SU-DHL-6 (cell line): ENCODE data around the gene ACTR8.

Experiments used
- H2AFZ ChIP-seq: fragments of 200-600 bp; sonication (generic); 2 replicates; pipeline ENCODE4 v1.6.1; 2014; ENCODE audit warnings: low read depth, mild to moderate bottlenecking, moderate library complexity, mixed read lengths, antibody characterized with exemption, low read length; ENCODE audit not compliant: severe bottlenecking
- H3F3A ChIP-seq: fragments of 200-600 bp; shearing (Covaris generic); 2 replicates; pipeline ENCODE4 v1.6.0; 2016; ENCODE audit warnings: antibody characterized with exemption, mild to moderate bottlenecking; ENCODE audit not compliant: insufficient read depth
- H3K27ac ChIP-seq: fragments of 200-600 bp; sonication (generic); 2 replicates; pipeline ENCODE4 v1.5.1; 2016; ENCODE audit warnings: low read depth, mild to moderate bottlenecking, low read length, moderate library complexity, mixed read lengths
- H3K27me3 ChIP-seq: fragments of 200-600 bp; sonication (generic), shearing (Covaris generic); 2 replicates; pipeline ENCODE4 v1.6.0; 2014; ENCODE audit warnings: mild to moderate bottlenecking, low read length
- H3K36me3 ChIP-seq: fragments of 200-600 bp; sonication (generic); 2 replicates; pipeline ENCODE4 v1.6.1; 2014; ENCODE audit warnings: mild to moderate bottlenecking, low read length, mixed read lengths
- H3K4me2 ChIP-seq: fragments of 300-600, 200-600 bp; shearing (Covaris generic), sonication (generic); 2 replicates; pipeline ENCODE4 v1.6.0; 2014; ENCODE audit warnings: low read length, low read depth, mild to moderate bottlenecking; ENCODE audit not compliant: poor library complexity, severe bottlenecking
- H3K4me3 ChIP-seq: fragments of 200-600 bp; sonication (generic); 2 replicates; pipeline ENCODE4 v1.5.1; 2014; ENCODE audit warnings: antibody characterized with exemption, low read length, mild to moderate bottlenecking, mixed read lengths; ENCODE audit not compliant: insufficient read depth, poor library complexity, severe bottlenecking
- H3K79me2 ChIP-seq: fragments of 200-600 bp; sonication (generic); 2 replicates; pipeline ENCODE4 v1.6.1; 2014; ENCODE audit warnings: mild to moderate bottlenecking, low read length, moderate library complexity; ENCODE audit not compliant: insufficient read depth
- H3K9ac ChIP-seq: fragments of 200-600 bp; sonication (generic); 2 replicates; pipeline ENCODE4 v1.7.0; 2014; ENCODE audit warnings: mild to moderate bottlenecking, low read length
- H3K9me2 ChIP-seq: fragments of 200-600 bp; sonication (generic); replicated peaks from 2 replicates; pipeline ENCODE4 v1.6.1; 2014; ENCODE audit warnings: low read length; ENCODE audit not compliant: insufficient read depth
- H3K9me3 ChIP-seq: fragments of 200-600 bp; sonication (generic); 2 replicates; pipeline ENCODE4 v1.6.1; 2014; ENCODE audit warnings: low read length, mixed read lengths; ENCODE audit not compliant: insufficient read depth
- H4K20me1 ChIP-seq: fragments of 200-600 bp; sonication (generic); 2 replicates; pipeline ENCODE4 v1.6.1; 2014; ENCODE audit warnings: low read depth, mild to moderate bottlenecking, antibody characterized with exemption, low read length, moderate library complexity, mixed read lengths
- EZH2phosphoT487 ChIP-seq: fragments of 200-600 bp; sonication (generic), shearing (Covaris generic); conservative IDR thresholded peaks from 2 replicates; pipeline ENCODE4 v1.6.1; 2018; ENCODE audit warnings: mild to moderate bottlenecking, antibody characterized with exemption, low read length, moderate library complexity, mixed read lengths
- TF ChIP-seq, protein P1 (sequence below): fragments of 200-600 bp; sonication (generic); IDR thresholded peaks from one replicate; pipeline ENCODE4 v1.5.1; 2017; ENCODE audit warnings: antibody characterized with exemption, mild to moderate bottlenecking, low read length, moderate library complexity; ENCODE audit not compliant: insufficient read depth, poor library complexity, severe bottlenecking

The ACTR8 gene

DNA sequence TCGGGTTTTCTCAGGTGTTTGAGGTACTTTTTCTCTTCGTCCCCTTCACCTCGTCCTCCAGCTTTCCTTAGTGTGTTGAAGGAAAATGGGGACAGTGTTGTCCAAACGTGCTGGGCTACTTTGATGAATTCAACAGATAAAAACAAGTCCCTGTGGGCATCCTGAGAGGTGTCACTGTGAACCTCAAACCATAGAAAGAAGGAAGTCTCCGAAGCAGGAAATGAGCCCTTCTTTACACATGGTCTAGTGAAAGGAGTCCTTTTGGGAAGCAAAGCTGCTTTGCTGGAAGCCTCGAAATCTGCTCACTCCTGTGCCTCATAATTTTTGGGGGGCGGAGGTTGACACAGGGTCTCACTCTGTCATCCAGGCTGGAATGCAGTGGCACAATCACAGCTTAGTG is 25.0 kb downstream of the ACTR8 start:
- TF ChIP-seq, protein P1, sequence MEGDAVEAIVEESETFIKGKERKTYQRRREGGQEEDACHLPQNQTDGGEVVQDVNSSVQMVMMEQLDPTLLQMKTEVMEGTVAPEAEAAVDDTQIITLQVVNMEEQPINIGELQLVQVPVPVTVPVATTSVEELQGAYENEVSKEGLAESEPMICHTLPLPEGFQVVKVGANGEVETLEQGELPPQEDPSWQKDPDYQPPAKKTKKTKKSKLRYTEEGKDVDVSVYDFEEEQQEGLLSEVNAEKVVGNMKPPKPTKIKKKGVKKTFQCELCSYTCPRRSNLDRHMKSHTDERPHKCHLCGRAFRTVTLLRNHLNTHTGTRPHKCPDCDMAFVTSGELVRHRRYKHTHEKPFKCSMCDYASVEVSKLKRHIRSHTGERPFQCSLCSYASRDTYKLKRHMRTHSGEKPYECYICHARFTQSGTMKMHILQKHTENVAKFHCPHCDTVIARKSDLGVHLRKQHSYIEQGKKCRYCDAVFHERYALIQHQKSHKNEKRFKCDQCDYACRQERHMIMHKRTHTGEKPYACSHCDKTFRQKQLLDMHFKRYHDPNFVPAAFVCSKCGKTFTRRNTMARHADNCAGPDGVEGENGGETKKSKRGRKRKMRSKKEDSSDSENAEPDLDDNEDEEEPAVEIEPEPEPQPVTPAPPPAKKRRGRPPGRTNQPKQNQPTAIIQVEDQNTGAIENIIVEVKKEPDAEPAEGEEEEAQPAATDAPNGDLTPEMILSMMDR: no peak
- no peak for TF ChIP-seq EZH2phosphoT487
- H3F3A ChIP-seq: peaks cover 3% of the 10 kb centered on the region; the same call in 1 of the 2 replicates

DNA sequence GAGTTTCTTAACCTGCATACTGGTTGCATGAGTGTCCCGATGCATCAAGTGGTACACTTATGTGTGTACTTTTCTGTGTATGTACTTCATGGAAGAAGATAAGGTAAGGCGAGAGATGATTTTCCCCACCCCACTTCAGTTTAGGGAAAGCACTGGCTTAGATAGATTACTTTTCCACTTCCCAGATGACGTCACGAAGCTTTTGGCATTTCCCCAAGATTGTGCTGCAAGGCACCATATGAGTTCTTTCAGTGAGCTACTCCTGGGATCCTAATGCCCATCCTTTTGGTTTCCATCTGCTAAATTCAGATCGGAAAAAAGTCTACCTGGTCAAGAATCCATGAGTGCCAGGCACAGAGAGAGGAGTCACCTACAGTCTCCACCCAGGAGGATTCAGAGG is 31.1 kb downstream of the ACTR8 start:
- Histone ChIP-seq H3K9me2 (no peaks in the 10 kb centered on the region), H3F3A (peaks cover 4% of the 10 kb centered on the region; the same call in 1 of the 2 replicates), H2AFZ (no peak overlapping the region), H3K36me3 (0 out of 2 replicates have a peak, but pooled peaks cover 6% of the 10 kb centered on the region), H3K79me2 (peaks cover 28% of the 10 kb centered on the region), H4K20me1 (no peaks in the 10 kb centered on the region), H3K4me3 (no peak overlapping the region), H3K9me3 (no peaks in the 10 kb centered on the region), H3K9ac (no peak overlapping the region), H3K4me2 (no peak overlapping the region), H3K27me3 (no peaks in the 10 kb centered on the region), H3K27ac (no peak overlapping the region)
- TF ChIP-seq EZH2phosphoT487: no peak
- TF ChIP-seq, protein P1: no peak

More for the DNA sequence above, 25.0 kb downstream of the ACTR8 start:
- no peak overlapping the region for H2AFZ ChIP-seq
- no peak overlapping the region for H3K9ac ChIP-seq
- H3K27me3 ChIP-seq: no peaks in the 10 kb centered on the region
- H3K4me2 ChIP-seq: no peak overlapping the region
- no peaks in the 10 kb centered on the region for H3K9me3 ChIP-seq
- H3K4me3 ChIP-seq: no peak overlapping the region
- H3K79me2 ChIP-seq: no peaks in the 10 kb centered on the region
- no peaks in the 10 kb centered on the region for H3K9me2 ChIP-seq
- no peaks in the 10 kb centered on the region for H4K20me1 ChIP-seq
- H3K27ac ChIP-seq: no peak overlapping the region
- peaks cover 20% of the 10 kb centered on the region for H3K36me3 ChIP-seq

DNA sequence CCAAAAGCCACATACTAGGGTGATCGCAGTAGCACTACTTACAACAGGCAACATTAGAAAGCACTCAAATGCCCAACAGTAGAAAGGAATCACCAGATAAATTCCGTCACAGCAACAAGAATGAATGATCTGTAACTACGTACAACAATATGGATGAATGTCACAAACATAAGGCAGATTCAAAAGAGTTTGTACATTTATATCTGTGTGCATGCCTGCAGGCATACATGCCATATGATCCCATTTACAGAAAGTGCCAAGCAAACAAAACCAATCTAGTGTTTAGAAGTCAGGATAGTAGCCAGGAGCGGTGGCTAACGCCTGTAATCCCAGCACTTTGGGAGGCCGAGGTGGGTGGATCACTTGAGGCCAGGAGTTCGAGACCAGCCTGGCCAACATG is 32.0 kb downstream of the ACTR8 start:
- no peak overlapping the region for H3K27ac ChIP-seq
- H3K4me2 ChIP-seq: no peak overlapping the region
- no peak overlapping the region for H2AFZ ChIP-seq
- no peak overlapping the region for H3K9ac ChIP-seq
- 0 out of 2 replicates have a peak, but pooled peaks cover 6% of the 10 kb centered on the region for H3K36me3 ChIP-seq
- H3K27me3 ChIP-seq: no peaks in the 10 kb centered on the region
- H3K79me2 ChIP-seq: peaks cover 28% of the 10 kb centered on the region
- H3K4me3 ChIP-seq: no peak overlapping the region
- TF ChIP-seq, protein P1: no peak
- TF ChIP-seq EZH2phosphoT487: no peak
- H3K9me2 ChIP-seq: no peaks in the 10 kb centered on the region
- no peaks in the 10 kb centered on the region for H4K20me1 ChIP-seq
- H3K9me3 ChIP-seq: no peaks in the 10 kb centered on the region
- peaks cover 13% of the 10 kb centered on the region for H3F3A ChIP-seq

DNA sequence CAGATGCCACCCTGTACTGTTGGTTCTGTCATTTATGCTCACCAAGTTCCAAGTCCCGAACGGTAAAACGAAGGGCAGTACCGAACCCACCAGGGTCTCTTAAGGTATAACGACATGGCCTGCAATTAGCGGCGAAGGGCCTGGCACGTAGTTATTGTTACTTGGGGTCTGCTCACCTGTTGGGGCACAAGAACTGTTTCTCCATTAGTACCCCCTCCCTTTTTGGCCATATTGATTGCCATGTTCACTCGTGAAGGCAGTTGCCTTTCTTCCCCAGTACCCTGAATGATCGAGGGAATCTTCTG is 35.1 kb downstream of the ACTR8 start:
- Histone ChIP-seq H3K4me2 (peak overlapping the region; percentile 80), H3K9ac (peak overlapping the region; percentile 93), H3K79me2 (peaks cover 42% of the 10 kb centered on the region), H3K27ac (peak overlapping the region; percentile 98), H3K27me3 (no peaks in the 10 kb centered on the region), H3K4me3 (peak overlapping the region; percentile 69), H3F3A (peaks cover 34% of the 10 kb centered on the region), H3K9me2 (no peaks in the 10 kb centered on the region), H3K36me3 (0 out of 2 replicates have a peak, but pooled peaks cover 3% of the 10 kb centered on the region), H3K9me3 (no peaks in the 10 kb centered on the region), H4K20me1 (no peaks in the 10 kb centered on the region), H2AFZ (peak overlapping the region; percentile 11)
- TF ChIP-seq, protein P1: no peak
- TF ChIP-seq EZH2phosphoT487: no peak
